Mammary epithelial cell (primary cell): ENCODE results near the gene HHAT.

Experiments used
- CTCF ChIP-seq, 2 donors: IDR thresholded peaks in 1 of 2; conservative IDR thresholded peaks in 1 of 2; 2 replicates each; pipeline ENCODE4 v1.5.1; 2011 to 2012; ENCODE audit warnings: inconsistent platforms in 2 of 2, low read length in 2 of 2, mild to moderate bottlenecking in 2 of 2, control low read depth in 1 of 2, low read depth in 1 of 2; ENCODE audit not compliant: insufficient read depth in 1 of 2; ENCODE audit errors: extremely low read depth in 1 of 2
- EZH2 ChIP-seq: IDR thresholded peaks from 2 replicates; pipeline ENCODE4 v1.6.1; 2012; ENCODE audit warnings: low read length, inconsistent platforms, borderline replicate concordance

GRCh38 chr1:210374600-210374953 is 45.9 kb downstream of the HHAT start:
- TF ChIP-seq CTCF (conservative IDR thresholded peaks at IDR 0.05 in 1 of 2, IDR thresholded peaks at IDR 0.05 in 1 of 2; ENCODE audit: extremely low read depth in 1 of 2, insufficient read depth in 1 of 2, low read depth in 1 of 2, low read length in 2 of 2) (no peak), EZH2 (no peak)
